Measurements from ENCODE around the gene HIGD2B.

The HIGD2B gene

GRCh38 chr15:72685925-72686794, at the start of gene HIGD2B, which contains the start of gene BBS4:
HIGD2B (minus strand) TSS chr15:72686182; CDS start chr15:72676374, 9,808 bp downstream.
BBS4 (plus strand) TSS chr15:72686207; CDS start chr15:72686228, 21 bp downstream.
- peak within 1 kb of the TSS; percentile 96 for H3K27ac ChIP-seq
- TF ChIP-seq, protein P1, sequence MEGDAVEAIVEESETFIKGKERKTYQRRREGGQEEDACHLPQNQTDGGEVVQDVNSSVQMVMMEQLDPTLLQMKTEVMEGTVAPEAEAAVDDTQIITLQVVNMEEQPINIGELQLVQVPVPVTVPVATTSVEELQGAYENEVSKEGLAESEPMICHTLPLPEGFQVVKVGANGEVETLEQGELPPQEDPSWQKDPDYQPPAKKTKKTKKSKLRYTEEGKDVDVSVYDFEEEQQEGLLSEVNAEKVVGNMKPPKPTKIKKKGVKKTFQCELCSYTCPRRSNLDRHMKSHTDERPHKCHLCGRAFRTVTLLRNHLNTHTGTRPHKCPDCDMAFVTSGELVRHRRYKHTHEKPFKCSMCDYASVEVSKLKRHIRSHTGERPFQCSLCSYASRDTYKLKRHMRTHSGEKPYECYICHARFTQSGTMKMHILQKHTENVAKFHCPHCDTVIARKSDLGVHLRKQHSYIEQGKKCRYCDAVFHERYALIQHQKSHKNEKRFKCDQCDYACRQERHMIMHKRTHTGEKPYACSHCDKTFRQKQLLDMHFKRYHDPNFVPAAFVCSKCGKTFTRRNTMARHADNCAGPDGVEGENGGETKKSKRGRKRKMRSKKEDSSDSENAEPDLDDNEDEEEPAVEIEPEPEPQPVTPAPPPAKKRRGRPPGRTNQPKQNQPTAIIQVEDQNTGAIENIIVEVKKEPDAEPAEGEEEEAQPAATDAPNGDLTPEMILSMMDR (conservative IDR thresholded peaks at IDR 0.05; ENCODE audit: low read depth), result no peak
- POLR2A ChIA-PET (ENCODE audit: low non-redundant PET), result no interaction called here
- CTCF ChIA-PET, result interaction anchor here (0.5 to 1.4 kb wide), 4 partner anchors 56 to 430 kb away, joined by 3 to 9 read pairs (median 4); no protein-coding TSS in a partner anchor
- peak; percentile 81 for DNase-seq (ENCODE audit: low spot score)

DNA sequence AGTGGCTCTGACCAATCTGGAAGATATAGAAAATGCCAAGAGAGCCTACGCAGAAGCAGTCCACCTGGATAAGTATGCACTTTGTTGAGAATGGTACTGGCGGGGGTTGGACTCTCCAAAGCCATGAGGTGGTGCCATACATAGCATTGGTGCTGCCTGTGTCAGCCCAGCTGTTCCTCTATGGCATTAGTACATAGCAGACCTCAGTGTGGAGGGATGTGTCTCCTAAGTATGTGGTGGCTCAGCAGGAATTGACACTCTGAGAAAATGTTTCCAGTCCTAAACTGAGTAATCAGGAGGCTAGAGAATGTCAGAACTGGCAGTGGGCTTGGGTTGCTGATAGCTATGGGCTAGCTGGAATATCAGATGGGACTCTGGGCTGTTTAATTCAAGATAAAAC, 49.1 kb upstream of the HIGD2B start:
- CTCF ChIA-PET, result no interaction called here
- TF ChIP-seq, protein P1 (conservative IDR thresholded peaks at IDR 0.05; ENCODE audit: low read depth), result no peak
- DNase-seq (ENCODE audit: low spot score), result no peak
- H3K27ac ChIP-seq, result no peak overlapping the region
- POLR2A ChIA-PET (ENCODE audit: low non-redundant PET), result no interaction called here

GRCh38 chr15:72733941-72734738, 48.2 kb upstream of the HIGD2B start:
- CTCF ChIA-PET, result interaction anchor here (0.6 kb wide), 1 partner anchor 375 kb away, joined by 3 read pairs; no protein-coding TSS in a partner anchor
- no peak for DNase-seq (ENCODE audit: low spot score)
- no peak overlapping the region for H3K27ac ChIP-seq
- TF ChIP-seq, protein P1 (conservative IDR thresholded peaks at IDR 0.05; ENCODE audit: low read depth), result no peak
- POLR2A ChIA-PET (ENCODE audit: low non-redundant PET), result no interaction called here

DNA sequence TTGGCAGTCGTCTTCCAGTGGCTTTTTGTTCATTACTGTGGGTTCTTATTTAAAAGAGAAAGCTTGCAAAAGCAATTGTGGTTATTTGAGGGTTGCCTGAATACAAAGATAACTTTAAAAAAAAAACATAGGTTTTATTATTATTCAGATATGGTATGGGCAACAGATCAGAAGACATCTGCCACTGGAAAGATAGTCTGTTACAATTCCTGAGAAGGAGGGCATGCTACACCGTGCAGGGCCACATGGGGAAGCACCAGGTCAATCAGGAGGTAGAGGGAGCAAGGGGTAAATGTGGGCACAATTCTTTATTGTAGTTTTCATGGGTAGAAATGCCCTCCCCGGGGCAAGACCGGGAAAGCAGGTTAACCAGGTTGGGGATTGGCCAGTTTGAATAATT, 46.5 kb upstream of the HIGD2B start:
- TF ChIP-seq, protein P1 (conservative IDR thresholded peaks at IDR 0.05; ENCODE audit: low read depth), result 0 out of 2 replicates have a peak, but pooled peaks have one; percentile 10
- POLR2A ChIA-PET (ENCODE audit: low non-redundant PET), result no interaction called here

DNA sequence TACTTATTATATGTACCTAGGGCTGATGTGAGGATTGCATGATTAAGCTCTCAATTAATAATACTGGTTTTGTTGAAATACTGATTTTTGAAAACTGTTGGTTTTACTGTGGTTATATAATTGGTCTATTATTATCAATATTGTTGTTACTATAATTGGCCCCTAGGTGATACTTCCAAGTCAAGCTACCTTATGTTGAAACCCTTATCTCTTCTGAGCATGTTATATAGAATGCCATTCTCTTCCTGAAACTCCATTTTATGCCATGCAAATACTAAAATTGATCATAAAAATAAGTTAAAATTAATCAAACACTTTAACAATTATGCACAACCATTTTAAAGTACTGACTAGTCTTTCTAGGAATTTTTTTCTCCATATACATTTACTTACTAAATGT, 46.1 kb upstream of the HIGD2B start:
- POLR2A ChIA-PET (ENCODE audit: low non-redundant PET), result no interaction called here

More for the DNA sequence above, 46.5 kb upstream of the HIGD2B start:
- CTCF ChIA-PET, result interaction anchor here (0.9 kb wide), 1 partner anchor 10 kb away, joined by 10 read pairs; no protein-coding TSS in a partner anchor
- no peak for DNase-seq (ENCODE audit: low spot score)
- H3K27ac ChIP-seq, result no peak overlapping the region

More for the DNA sequence above, 46.1 kb upstream of the HIGD2B start:
- CTCF ChIA-PET, result interaction anchor here (0.9 kb wide), 1 partner anchor 10 kb away, joined by 10 read pairs; no protein-coding TSS in a partner anchor
- TF ChIP-seq, protein P1 (conservative IDR thresholded peaks at IDR 0.05; ENCODE audit: low read depth), result no peak
- DNase-seq (ENCODE audit: low spot score), result no peak
- no peak overlapping the region for H3K27ac ChIP-seq

Measured in RWPE1 (cell line).